IPS-20b (cell line): Measurements from ENCODE around the gene XRCC4.

Source experiments
- H3K27ac ChIP-seq: one replicate; pipeline ENCODE4 v1.5.1; 2013; ENCODE audit warnings: low read length
- H3K27me3 ChIP-seq: 2 replicates; pipeline ENCODE4 v1.6.1; 2013; ENCODE audit warnings: mild to moderate bottlenecking, low read length, inconsistent platforms; ENCODE audit not compliant: insufficient read depth
- H3K36me3 ChIP-seq: 2 replicates; pipeline ENCODE4 v1.6.1; 2013; ENCODE audit warnings: low read depth, mild to moderate bottlenecking, inconsistent platforms, low read length, moderate library complexity; ENCODE audit not compliant: insufficient read depth
- H3K4me1 ChIP-seq: 2 replicates; pipeline ENCODE4 v1.6.1; 2013; ENCODE audit warnings: mild to moderate bottlenecking, control low read depth, inconsistent platforms, low read length, moderate library complexity; ENCODE audit not compliant: insufficient read depth
- H3K4me3 ChIP-seq: 2 replicates; pipeline ENCODE4 v1.5.1; 2013; ENCODE audit warnings: mild to moderate bottlenecking, low read length, inconsistent platforms
- H3K9ac ChIP-seq: 2 replicates; pipeline ENCODE4 v1.6.1; 2013; ENCODE audit warnings: low read depth, mild to moderate bottlenecking, inconsistent platforms, low read length, moderate library complexity
- H3K9me3 ChIP-seq: 2 replicates; pipeline ENCODE4 v1.6.1; 2013; ENCODE audit warnings: mild to moderate bottlenecking, low read depth, low read length, inconsistent platforms; ENCODE audit not compliant: insufficient read depth

XRCC4 gene

DNA sequence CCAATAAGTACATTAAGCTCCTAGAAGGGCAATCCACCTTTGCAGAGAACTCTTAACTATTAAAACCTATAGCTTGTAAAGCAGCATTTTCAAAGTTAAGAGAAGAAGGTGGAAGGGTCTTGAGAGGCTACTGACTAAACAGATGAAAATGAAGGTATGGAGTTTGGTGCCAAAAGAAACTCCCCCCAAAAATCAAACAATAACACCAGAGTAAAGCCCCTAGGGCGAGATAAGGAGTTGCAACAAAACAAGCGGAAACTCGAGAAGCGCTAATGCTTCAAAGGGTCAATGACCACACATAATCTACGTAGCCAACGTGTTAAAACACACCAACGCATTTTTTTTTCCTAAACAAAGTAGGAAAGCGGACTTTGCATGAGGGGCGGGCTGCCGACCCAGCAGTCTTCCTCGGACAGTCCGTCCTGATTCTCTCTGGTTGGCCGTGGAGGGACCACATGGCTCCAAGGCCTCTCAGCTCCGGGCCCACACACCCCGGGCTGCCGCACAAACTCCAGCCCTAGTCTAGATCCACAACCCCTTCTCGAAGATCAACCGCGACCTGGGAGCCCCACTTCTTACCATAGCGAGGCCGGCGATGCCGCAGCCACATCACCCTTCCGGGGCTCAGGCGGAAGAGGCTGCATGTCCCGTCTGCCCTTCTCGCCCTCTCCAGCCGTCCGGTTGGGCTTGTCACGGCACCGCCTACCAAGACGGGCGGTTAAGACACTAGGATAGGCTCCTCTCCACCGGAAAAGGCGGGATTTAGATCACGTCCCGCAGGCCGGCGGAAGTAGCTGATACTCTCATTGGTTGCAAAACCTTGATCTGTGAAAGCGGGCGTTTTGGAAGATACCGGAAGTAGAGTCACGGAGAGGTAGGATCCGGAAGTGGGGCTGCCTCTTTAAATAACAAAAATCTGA lies at the start of gene XRCC4, which contains the start of gene TMEM167A:
TSS of gene XRCC4 (plus strand) at position 806 of the 920 bp plus-strand sequence. CDS start 27,373 bp downstream, outside the sequence.
TSS of gene TMEM167A (minus strand) at position 653 of the 920 bp plus-strand sequence. CDS start at position 582, 71 bp downstream.
- H3K27ac ChIP-seq = peak within 1 kb of the TSS; percentile 92
- H3K9ac ChIP-seq = peak within 1 kb of the TSS; percentile 96
- no peaks in the 10 kb centered on the region for H3K9me3 ChIP-seq
- no peaks in the 10 kb centered on the region for H3K27me3 ChIP-seq
- peaks cover 22% of the 10 kb centered on the region for H3K36me3 ChIP-seq
- H3K4me3 ChIP-seq = peak within 1 kb of the TSS; percentile 95
- H3K4me1 ChIP-seq = peaks cover 14% of the 10 kb centered on the region; the same call in 1 of the 2 replicates

DNA sequence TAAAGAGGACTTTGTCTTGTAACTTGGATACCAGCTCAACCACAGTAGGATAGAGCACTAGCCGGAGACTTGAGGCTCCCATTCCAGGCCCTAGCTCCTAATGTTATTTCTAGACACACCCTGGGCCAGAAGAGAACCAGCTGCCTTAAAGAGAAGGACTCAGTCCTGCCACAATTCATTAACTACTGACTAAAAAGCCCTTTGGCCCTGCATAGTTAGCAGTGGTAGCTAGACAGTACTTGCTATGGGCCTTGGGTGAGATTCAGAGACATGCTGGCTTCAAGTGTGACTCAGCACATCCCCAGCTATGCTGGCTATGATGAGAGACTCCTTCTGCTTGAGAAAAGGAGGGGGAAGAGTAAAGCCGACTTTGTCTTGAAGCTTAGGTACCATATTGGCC lies 47.4 kb upstream of the XRCC4 start:
- no peaks in the 10 kb centered on the region for H3K9me3 ChIP-seq
- no peaks in the 10 kb centered on the region for H3K27me3 ChIP-seq
- no peak overlapping the region for H3K4me3 ChIP-seq
- no peak overlapping the region for H3K9ac ChIP-seq
- no peaks in the 10 kb centered on the region for H3K36me3 ChIP-seq
- peaks cover 24% of the 10 kb centered on the region for H3K4me1 ChIP-seq
- H3K27ac ChIP-seq = no peak overlapping the region

DNA sequence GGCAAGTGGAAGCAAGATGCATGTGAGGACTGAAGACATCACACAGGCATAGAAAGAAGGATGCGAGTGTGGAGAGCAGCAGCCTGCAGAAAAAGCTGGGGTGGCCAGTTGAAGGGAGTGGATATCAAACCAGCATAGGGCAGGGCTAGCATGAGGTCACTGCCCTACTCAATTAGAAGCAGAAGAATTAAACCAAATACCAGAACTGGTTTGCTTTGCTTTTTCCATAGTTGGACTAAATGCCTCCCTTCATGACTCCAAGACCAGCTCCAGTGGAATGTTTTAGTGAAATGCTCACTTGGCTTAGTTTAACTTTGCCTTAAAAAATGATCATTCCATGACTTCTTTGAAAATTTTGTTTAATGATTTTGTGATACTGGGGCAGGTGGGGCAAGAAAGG lies 46.0 kb upstream of the XRCC4 start:
- Histone ChIP-seq H3K27me3 (no peaks in the 10 kb centered on the region), H3K36me3 (no peaks in the 10 kb centered on the region), H3K27ac (no peak overlapping the region)

DNA sequence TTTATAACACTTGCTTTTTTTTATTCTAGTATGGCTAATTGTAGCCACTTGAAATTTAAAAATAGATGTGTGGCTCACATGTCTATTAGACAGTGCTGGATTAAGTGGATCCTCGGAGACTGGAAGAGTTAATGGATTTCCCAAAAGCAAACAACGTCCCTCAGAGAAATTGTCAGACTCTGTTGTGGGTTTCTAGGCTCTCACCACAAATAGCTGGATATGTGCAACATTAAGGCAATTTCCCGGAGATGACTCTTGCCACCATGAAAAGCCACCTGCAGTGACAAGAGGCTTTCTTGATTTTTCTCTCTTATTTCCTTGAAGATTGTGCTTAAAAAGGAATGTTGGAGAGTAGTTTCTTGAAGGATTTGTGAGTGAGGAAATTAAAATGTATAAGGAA lies 43.3 kb upstream of the XRCC4 start:
- Histone ChIP-seq H3K4me3 (no peak overlapping the region), H3K36me3 (no peaks in the 10 kb centered on the region), H3K27me3 (no peaks in the 10 kb centered on the region), H3K9ac (no peak overlapping the region), H3K27ac (no peak overlapping the region), H3K9me3 (no peaks in the 10 kb centered on the region), H3K4me1 (peaks cover 17% of the 10 kb centered on the region; the same call in 1 of the 2 replicates)

More for the DNA sequence above, 46.0 kb upstream of the XRCC4 start:
- Histone ChIP-seq H3K9me3 (no peaks in the 10 kb centered on the region), H3K4me3 (no peak overlapping the region), H3K4me1 (peaks cover 21% of the 10 kb centered on the region; the same call in 1 of the 2 replicates), H3K9ac (no peak overlapping the region)

DNA sequence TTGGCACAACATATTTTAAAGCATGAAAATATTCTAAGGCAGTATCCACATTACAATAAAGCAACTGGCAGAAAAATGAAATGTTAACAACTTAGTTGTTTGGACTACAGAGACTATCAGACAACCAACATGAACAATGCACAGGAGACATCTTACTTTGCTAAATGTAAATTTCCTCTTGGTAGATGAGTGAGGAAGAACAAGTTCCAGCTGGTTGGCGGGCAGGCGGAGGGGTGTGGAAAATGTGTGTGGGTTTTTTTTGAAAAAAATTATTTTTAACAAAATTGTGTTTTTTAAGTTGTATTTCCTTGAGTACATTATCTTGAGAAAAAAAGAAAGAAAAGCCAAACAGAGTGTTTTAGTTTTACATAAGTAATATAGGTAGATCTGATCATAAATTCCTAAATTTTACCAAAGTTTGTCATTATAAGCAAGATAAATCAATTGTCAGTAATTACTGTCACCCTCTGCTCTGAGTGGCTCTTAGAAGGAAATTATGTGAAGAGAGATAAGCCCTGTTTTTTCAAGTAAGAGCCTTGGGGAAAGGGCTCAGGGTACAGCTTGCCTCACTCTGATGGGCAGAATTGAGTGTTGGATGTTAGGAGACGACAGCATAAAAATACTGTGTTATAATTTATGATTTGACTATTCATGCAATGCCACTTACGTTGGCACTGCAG lies 42.7 kb upstream of the XRCC4 start:
- H3K27ac ChIP-seq = no peak overlapping the region
- H3K9ac ChIP-seq = no peak overlapping the region
- no peaks in the 10 kb centered on the region for H3K36me3 ChIP-seq
- H3K4me3 ChIP-seq = no peak overlapping the region
- no peaks in the 10 kb centered on the region for H3K27me3 ChIP-seq
- H3K4me1 ChIP-seq = peaks cover 17% of the 10 kb centered on the region; the same call in 1 of the 2 replicates
- no peaks in the 10 kb centered on the region for H3K9me3 ChIP-seq

DNA sequence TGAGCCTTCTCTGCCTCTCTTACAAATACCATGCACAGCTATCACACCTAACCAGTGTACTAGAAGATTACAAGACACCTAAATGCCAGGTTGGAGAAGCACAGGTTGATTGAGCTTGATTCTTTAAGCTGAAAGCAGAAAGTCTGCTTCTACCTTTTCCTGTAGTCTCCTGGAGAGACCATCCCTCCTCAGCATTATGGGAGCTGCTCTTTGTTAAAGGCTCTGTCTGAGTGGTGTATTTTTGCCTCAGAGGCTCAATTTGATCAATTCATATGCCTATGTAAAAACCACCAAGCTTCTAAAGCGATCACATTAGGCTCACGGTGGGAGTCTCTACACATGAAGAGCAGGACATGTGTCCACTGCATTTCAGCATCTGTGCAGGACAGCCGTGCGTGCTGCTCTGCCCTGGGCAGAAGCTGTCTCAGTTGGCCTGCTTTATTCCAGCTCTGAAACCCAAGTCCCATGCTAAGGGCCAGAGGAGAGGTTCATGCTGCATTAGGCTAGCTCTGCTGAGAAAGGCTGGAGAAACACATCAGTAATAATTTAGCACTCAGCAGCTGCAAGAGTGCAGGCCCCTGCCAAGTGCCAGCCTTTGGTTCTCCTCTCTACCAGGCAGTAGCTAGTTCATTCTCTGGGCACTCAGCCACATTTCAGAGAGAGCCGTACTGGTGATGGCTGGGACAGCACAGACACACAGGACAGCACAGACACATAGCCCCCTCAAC lies 41.8 kb upstream of the XRCC4 start:
- no peaks in the 10 kb centered on the region for H3K36me3 ChIP-seq
- peaks cover 17% of the 10 kb centered on the region; the same call in 1 of the 2 replicates for H3K4me1 ChIP-seq
- H3K9ac ChIP-seq = no peak overlapping the region
- no peak overlapping the region for H3K4me3 ChIP-seq
- H3K27ac ChIP-seq = no peak overlapping the region
- no peaks in the 10 kb centered on the region for H3K27me3 ChIP-seq
- H3K9me3 ChIP-seq = no peaks in the 10 kb centered on the region

DNA sequence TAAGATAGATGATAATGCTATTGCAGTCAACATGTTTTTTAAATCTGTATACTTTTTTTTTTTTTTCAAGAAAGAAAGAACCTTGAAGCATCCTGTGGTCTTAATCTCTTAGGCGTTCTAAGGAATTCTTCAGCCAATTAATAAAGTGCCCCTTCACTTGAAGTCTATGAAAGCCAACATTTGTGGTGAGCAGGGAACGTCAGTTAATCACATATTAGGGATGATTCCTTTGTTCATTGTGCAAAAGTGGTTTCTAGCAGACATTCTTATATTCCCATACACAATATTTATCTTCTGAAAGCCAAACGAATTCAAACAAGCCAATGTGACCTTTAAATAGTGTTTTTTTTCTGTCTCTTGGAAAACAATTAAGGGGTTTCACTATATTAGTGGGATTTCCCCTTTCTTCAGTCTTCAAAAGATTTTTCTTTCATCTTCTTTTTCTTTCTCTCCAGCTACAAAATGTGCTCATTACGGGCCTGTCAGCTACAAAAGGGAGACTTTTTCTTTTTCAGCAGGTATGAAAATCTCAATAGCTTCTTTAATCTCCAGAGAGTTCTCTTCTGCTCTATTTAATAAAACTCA lies 40.3 kb upstream of the XRCC4 start:
- Histone ChIP-seq H3K4me3 (no peak overlapping the region), H3K9me3 (no peaks in the 10 kb centered on the region), H3K36me3 (no peaks in the 10 kb centered on the region), H3K27ac (no peak overlapping the region), H3K4me1 (peaks cover 17% of the 10 kb centered on the region; the same call in 1 of the 2 replicates), H3K27me3 (no peaks in the 10 kb centered on the region), H3K9ac (no peak overlapping the region)

DNA sequence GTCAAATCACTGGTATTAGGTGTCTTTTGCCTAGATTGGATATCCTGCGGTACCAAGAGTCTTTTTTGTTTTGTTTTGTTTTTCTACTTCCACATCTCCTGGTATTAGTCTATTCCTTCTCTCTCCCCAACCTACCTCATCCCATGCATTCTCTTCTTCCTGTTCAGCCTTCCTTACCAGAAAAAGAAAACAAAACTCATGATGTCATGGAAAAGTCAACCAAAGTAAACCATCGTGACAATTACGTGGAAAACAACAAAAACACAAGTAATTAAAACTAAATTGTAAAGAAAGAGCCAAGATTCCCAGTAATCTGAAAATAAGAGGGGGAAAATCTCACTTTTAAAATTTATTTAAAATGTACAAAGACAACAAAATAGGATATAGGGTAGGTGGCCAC lies 38.4 kb upstream of the XRCC4 start:
- H3K27ac ChIP-seq = no peak overlapping the region
- no peaks in the 10 kb centered on the region for H3K36me3 ChIP-seq
- no peak overlapping the region for H3K9ac ChIP-seq
- no peaks in the 10 kb centered on the region for H3K27me3 ChIP-seq
- peaks cover 17% of the 10 kb centered on the region; the same call in 1 of the 2 replicates for H3K4me1 ChIP-seq
- H3K9me3 ChIP-seq = no peaks in the 10 kb centered on the region
- no peak overlapping the region for H3K4me3 ChIP-seq

DNA sequence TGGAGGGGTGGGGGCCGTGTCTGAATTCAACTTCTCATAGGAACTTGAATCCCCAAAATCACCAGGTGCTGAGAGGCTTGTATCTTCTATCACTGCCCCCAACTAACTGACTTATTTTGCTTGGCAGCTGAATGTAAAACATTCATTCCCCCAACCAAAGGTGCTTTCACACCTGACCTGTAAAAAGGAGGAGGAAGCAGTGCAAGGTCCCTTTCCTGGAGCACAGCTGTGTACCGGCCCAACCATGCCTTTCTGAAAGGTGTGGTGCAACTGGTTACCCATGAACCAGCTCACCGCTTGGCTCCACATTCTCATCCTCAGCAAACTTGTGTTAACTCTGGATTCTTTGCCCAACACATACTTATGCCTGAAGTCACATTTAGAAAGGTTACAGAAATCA lies 34.8 kb upstream of the XRCC4 start:
- no peak overlapping the region for H3K9ac ChIP-seq
- H3K4me1 ChIP-seq = no peaks in the 10 kb centered on the region
- no peaks in the 10 kb centered on the region for H3K36me3 ChIP-seq
- H3K27me3 ChIP-seq = no peaks in the 10 kb centered on the region
- H3K27ac ChIP-seq = no peak overlapping the region
- no peak overlapping the region for H3K4me3 ChIP-seq
- H3K9me3 ChIP-seq = no peaks in the 10 kb centered on the region

DNA sequence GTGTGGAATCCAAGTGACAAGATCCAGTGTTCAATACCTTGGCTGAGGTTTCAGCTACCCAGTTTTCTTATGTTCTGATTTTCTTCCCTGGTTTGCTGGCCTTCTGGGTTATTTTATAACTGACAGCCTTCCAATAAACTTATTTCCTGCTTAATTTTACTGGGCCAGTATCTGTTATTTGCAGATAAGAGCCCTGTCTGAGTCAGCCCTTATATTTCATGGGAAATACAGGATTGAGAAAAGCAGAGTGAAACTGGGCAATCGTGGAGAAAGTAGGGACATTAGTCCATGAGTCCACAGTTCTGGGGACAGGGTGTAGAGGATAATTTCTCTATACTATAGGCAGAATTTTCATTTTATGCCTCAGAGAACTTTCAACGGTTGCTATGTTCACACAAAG lies 32.4 kb upstream of the XRCC4 start:
- Histone ChIP-seq H3K27ac (no peak overlapping the region), H3K36me3 (no peaks in the 10 kb centered on the region), H3K4me1 (no peaks in the 10 kb centered on the region), H3K4me3 (no peak overlapping the region), H3K27me3 (no peaks in the 10 kb centered on the region), H3K9ac (no peak overlapping the region), H3K9me3 (no peaks in the 10 kb centered on the region)

DNA sequence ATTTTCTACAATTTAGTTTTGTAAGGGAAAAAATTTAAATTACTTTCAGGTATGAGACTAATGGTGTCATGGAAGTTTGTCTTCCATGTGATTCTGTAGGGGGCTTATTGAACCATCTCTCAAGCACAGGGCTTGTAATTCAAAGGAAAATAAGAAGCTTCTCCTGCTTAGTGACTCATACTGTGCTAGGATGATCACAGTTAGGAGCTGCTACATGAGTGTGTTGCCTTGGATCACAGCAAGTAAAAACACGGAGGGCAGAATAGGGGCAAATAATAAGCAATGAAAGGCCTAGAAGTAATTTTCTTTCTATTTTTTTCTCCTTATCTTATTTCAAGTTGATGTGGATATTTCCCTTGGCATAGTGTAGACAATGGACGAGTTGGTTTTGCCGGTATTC lies 29.1 kb upstream of the XRCC4 start:
- no peaks in the 10 kb centered on the region for H3K4me1 ChIP-seq
- peaks cover 19% of the 10 kb centered on the region for H3K36me3 ChIP-seq
- no peaks in the 10 kb centered on the region for H3K9me3 ChIP-seq
- H3K9ac ChIP-seq = no peak overlapping the region
- no peaks in the 10 kb centered on the region for H3K27me3 ChIP-seq
- H3K27ac ChIP-seq = no peak overlapping the region
- H3K4me3 ChIP-seq = no peak overlapping the region
